HG03045 (cell line): ENCODE measurements around the gene DISP3.

Source experiments
- ATAC-seq: cut with Tn5 transposase; IDR thresholded peaks from one replicate; pipeline ENCODE4 v1.9.1; 2021; ENCODE audit warnings: mild to moderate bottlenecking, moderate library complexity; ENCODE audit not compliant: unreplicated experiment

Gene DISP3

DNA sequence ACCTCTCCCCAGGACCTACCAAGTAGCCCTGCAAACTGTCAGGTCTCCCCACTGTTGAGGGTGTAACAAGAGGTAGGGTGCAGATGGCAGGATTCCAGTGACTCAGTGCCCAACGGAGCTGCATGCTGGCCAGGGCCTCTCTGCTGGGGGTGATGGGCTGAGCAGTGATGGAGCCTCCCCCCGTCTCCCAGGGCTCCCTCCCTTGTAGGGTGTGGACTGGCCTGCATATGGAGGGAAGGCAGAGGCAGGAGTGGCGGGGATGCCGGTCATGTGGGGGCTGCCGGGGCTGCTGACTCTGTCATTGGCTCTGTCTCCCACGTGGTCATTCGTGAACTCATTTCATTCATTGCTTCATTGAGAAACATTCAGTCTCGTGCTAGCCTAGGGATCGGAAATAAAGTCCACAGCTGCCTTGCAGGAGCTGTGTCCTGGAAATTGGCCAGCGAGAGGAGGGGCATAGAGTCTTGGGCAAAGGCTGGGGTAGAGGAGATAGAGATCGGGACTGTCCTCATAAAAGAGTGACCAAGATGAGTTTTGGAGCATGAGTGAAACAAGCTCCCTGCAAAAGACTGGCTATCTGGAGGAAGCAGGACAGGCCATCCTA is 22.9 kb upstream of the DISP3 start:
- no peak for ATAC-seq

DNA sequence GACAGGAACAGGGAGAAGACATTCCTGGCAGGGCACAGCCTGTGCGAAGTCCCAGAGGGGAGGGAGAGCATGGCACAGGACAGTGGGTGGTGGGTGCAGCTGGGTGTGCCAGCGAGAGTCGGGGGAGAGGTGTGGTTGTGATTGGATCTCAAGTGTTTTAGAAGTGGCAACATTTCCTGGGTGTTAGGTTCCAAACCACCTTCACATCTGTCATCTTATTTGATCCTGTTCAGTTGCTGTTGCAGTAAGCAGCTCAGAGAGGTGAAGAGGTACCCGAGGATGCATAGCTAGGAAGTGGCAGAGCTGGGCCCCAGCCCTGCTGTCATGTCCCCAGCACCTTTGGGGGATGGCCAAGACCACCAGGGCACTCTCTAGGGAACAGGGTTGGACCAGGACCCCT is 22.0 kb upstream of the DISP3 start:
- no peak for ATAC-seq

DNA sequence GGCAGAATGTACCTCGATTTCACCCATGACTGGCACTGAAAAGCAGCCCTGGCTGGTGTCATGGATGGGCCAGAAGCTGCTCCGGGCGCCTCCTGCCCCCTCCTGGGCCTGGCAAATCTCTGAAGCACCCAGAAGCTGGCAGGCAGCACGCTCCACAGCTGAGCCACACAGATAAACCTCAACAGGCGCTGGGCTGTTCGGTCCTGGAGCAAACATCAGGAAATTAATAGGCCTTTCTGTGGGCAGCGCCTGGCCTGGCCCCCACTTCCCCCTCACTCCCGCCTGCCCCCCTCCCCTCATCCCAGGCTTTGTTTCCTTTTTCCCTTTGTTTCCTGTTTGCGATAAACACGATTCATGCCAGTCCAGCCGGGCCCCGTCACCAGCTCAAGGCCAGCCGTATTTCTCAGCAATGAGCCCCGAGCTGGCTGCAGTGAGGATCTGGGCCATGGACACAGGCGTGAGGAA is 20.1 kb upstream of the DISP3 start:
- no peak for ATAC-seq

DNA sequence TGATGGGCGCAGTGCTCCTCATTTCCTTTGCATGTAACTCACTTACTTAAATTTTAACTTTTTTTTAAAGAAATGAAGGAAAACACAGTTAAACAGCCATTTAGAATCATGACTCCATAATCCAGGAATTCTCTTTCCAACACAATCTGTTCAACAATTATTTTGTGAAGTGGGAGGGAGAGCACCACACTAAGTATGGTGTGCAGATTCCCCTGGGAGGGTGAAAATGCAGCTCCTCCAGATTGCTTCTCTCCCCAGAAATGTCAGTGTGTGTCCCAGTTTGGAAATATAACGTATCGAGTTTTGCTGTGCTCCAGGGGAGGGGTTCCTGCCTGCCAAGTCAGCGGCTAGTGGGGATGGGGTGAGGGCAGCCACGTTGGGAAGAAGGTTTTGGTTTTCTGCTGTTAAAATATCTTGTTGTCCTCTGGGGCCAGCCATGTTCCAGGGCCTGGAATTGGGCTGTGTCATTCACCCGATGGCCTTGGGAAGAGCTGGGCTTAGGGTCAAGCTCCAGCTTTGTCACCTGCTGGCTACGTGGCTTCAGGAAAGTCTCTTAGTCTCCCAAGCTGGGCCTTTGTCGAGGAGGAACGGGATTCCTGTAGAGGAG is 17.3 kb upstream of the DISP3 start:
- no peak for ATAC-seq

DNA sequence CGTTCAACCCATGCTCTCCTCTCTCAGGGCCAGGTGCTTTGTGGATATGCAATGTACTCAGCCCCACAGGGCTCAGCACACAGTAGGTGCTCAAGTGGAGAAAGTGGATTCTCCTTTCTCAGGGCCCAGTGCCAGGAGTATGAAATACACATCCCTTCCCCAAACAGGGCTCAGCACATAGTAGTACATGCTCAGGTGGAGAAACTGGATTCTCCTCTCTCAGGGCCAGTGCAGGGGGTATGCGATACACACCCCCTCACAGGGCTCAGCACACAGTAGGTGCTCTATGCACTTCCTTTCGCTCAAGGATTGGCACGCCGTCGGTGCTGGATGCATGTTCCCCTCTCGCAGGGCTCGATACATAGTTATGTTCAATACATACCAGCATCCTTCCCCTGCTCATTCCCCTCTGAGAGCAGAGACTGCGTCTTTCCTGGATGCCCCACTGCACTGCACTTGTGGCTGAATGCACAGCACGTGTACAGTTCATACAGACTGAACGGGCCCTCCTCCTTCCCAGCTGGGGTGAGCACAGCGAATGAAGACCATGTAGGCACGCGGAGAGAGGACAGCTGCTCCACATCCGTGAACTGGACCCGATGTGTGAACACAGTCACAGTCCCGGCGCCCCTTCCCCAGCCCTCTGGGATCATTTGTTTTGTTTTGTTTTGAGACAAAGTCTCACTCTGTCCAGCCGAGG is 16.6 kb upstream of the DISP3 start:
- no peak for ATAC-seq

DNA sequence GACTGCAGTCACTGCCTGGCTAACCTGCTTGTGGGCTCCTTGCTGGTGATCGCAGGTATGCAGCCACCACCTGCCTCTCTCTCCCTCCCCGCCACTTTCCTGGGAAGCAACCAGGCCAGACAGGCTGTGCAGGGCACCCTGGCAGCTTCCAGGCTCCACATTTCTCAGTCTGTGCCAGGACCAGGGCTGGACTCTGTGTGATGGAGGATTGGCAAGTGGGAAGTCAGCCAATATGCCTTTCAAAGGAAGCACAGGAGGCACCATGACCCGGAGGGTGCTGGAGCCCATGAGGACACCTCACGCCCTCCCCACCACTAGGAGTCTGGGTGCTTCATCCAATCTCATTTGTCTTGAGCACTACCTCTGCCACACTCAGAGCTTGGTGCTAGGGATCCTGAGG is 15.8 kb upstream of the DISP3 start:
- ATAC-seq, result no peak

DNA sequence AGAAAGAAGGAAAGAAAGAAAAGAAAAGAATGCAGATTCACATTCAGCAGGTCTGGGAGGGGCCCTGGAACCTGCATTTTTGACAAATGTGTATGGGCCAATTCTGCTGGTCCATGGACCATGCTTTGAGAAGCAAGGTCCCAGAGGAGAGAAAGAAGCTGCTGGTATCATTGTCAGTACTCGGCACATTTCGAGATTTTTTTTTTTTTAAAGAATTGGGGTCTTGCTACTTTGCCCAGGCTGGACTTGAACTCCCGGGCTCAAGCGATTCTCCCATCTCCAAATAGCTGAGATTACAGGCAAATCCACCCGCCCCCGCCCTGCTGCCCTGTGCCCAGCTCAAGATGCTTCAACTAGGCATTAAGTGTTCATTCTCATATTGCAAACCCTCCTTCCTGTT is 13.6 kb upstream of the DISP3 start:
- ATAC-seq, result no peak

DNA sequence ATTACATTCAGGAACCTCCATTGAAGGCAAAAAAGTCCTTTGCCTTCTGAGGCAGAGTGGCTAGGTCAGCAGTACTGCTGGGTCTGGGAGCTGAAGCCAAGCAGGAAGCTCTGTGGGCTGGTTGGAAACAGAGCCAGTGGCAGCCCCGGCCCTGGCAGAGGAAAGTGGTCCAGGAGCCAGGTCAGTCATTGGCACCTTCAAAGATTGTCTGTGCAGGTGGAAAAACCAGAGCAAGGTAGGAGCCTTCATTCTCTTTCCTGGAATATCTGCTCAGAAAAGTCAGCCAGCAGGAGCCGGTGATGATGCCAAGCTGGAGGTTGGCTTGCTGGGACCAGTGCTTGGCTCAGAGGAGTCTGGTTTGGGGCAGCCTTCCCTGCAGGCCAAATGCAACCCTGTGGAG is 12.5 kb upstream of the DISP3 start:
- ATAC-seq, result no peak

DNA sequence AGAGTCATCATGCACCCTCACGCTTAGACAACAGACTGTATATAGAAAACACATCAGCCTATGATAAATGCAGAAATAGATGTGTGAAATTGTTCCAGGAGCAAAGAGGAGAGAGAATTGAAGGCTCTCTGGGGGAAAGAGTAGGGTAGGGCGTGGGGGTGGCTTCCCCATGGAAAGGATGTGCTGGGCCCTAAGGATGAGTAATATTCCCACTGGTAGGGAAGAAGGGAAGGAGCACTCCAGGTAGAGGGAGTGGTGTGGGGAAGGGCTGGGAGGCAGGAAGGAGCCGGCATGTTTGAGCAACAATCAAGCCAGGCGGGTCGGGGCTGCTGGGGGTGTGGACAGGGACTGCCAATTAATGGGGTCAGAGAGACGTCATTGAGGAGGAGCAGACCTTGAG is 10.1 kb upstream of the DISP3 start:
- ATAC-seq, result no peak

DNA sequence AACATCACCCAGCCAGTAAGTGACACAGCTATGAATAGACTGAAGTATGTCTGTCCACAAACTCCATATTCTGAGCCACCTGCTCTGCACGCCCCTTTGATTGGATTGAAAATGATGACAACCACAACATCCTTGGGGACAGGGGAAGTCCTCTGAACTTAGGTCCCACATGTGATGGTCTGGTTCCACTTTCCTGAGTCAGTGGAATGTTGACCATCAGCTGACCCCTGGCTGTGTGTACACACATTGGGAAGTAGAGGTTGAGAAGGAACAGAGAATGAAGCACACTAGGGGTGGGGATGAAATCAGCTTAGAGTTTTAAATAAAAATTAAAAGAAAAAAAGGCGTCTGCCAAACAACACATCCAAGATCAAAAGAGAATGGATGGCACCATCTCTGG is 8.0 kb upstream of the DISP3 start:
- no peak for ATAC-seq

DNA sequence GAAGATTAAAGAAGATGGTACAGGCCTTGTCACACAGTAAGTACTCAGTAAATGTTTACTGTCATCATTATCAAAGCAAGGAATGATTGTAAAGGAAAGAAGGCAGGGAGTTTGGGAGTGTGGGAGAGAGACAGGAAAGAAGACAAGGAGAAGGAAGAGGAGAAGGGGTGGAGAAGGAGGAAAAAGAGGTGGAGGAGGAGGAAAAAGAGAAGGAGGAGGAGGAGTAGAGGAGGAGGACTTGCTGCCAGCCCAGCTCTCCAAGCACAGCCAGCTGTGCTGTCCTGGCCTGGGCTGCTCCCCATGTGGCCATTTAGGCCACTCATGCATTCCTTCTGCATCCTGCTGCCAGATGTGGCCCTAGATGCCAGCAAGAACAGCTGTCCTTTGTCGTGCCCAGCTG is 7.5 kb upstream of the DISP3 start:
- no peak for ATAC-seq

DNA sequence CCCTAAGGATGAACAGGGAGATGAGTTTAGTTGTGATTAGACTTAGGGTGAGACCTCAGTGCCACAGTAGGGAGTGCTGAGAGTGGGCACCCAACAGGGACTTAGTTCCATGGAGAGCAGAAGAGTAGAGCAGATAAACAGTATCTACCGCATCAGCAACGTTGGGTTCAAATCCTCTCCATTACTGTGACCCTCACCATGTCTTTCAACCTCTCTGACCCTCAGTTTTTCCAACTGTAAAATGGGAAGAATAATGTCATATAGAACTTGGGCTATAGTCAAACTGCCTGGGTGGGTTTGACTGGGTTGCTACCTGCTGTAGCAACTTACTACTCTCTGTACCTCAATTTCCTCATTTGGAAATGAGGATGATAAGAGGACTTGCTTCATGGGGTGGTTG is 6.7 kb upstream of the DISP3 start:
- no peak for ATAC-seq

DNA sequence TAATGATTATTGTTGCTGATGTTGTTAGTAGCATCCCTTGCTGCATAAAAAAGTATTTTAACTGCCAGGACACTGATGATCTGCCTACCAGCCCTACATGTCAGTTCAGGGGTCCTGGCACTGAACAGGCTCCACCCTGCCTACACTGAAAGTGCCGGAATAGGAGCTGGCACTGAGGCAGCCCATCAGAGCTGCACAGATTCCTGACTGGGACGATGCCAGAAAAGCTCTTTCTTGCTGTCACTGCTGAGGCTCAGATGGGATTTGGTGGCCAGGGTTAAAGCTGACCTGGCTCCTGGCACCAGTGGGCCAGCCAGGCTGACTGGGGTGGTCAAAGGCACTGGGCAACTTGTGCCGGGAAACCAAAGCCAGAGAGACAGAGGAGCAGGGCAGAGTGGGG is 6.2 kb upstream of the DISP3 start:
- no peak for ATAC-seq

DNA sequence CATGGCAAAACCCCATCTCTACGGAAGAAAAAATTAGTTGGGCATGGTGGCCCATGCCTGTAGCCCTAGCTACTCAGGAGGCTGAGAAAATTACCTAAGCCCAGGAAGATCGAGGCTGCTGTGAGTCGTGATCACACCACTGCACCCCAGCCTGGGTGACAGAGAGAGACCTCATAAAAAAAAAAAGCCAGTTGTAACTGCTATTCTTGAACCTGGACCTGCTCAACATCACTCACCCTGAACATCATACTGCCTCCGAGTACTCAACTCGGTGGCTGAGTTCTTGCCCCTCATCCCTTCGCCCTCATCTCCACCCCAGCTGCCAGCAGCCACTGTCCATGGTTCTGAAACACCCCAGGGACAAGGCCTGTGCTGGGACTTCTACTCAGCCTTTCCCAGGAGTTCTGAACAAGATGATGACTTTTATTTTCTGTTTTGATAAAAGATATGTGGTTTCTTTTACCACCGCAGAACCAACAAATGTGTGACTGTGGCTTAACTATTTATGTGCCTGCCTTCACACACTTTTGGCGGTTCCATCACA is 5.4 kb upstream of the DISP3 start:
- ATAC-seq, result no peak

DNA sequence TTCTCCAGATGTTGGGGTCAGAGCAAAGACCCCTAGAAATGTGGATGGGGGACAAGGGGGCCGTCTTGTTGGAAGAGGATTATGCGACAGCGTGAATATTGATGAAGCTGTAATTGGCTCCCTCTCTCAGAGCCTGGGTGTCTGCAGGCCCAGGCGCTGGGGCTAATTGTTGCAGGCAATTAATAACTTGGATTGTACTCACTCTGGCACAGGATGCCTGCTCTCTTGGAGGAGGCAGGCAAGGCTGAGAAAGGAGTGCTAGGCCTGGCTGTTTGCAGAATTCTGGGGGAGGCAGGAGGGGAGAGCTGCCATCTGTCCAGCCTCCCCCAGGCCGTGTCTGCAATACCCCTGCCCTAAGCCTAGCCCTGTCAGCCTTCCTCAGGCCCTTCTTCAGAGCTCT is 4.1 kb upstream of the DISP3 start:
- no peak for ATAC-seq

DNA sequence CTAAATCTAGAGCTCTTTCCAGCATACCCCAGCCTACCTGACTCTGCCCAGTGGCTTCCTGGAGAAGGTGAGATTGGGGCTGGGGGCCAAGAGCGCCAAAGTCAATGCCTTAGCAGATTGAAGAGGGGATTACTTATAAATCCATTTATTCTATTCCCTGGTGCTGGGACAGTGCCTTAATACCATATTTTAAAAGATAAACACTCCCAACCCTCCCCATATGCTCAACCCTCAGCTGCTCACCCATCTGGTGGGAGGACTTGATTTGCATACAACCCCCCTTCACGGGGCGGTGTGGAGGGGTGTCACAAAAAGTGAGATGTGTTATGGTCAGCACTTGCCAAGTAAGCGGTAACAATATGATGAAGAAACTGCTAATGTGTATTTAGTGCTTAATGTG is 3.2 kb upstream of the DISP3 start:
- ATAC-seq, result no peak

DNA sequence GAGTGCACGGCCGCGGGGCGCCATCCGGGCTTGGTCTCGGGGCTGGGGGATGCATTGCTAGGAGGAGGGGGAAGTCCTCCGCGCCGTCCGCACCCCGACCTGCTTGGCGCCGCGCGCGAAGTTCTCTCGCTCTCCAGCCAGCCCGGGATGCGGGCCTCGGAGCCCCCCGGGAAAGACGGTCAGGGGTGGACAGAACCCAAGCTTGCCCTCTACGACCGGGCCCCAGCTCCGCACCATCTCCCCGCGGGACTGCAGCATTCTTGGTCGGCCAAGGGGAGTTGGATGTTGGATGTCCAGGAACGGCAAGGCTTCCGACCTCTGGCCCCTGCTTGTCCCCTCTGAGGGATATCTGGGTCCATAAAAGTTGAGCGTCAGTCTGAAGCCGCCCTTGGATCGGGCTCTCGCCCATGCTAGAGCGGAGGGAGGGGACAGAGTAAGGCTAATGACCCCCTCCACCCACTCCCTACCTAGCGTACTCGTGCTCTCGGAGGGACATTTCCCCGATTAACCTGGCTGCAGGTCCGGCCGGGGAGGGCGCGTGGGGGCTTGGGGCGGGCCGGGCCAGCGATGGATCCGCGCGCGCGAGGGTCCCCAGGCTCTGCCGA is 522 bp downstream of the DISP3 start:
- no peak for ATAC-seq

DNA sequence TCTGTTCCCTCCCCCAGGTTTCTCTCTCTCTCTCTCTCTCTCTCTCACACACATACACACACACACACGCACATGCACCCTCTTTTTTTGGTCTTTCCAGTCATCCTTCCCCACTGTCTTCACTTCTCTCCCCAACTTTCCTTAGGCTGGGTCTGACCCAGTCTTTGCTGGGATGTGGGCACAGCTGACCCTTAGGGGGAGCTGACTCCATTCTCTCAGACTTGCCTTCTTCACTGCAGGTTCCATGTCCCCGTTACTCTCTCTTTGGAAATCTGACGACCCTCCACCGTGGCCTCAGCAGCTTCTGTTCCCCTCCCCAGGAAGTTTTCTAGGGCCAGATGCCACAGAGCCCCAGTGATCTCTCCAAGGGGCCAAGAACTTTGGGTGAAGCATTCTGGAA is 2.1 kb downstream of the DISP3 start:
- no peak for ATAC-seq

DNA sequence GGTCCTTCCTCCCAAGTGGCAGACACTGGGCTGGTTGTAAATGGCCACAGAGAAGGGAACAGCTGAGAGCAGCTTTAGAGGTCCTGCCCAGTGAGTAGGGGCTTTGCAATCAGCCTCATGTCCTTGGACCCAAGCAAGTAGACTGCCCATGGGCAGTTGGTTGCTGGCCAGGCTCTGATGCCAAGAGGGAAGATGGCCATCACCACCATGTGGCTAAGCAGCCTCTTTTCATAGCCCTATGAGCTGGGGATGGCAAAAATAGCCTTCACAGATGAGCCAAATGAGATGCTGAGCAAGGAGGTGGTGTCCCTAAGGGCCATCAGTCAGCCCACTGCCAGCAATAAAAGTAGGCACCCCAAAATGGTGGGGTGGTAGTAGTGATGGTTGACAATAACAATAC is 3.2 kb downstream of the DISP3 start:
- ATAC-seq, result no peak

DNA sequence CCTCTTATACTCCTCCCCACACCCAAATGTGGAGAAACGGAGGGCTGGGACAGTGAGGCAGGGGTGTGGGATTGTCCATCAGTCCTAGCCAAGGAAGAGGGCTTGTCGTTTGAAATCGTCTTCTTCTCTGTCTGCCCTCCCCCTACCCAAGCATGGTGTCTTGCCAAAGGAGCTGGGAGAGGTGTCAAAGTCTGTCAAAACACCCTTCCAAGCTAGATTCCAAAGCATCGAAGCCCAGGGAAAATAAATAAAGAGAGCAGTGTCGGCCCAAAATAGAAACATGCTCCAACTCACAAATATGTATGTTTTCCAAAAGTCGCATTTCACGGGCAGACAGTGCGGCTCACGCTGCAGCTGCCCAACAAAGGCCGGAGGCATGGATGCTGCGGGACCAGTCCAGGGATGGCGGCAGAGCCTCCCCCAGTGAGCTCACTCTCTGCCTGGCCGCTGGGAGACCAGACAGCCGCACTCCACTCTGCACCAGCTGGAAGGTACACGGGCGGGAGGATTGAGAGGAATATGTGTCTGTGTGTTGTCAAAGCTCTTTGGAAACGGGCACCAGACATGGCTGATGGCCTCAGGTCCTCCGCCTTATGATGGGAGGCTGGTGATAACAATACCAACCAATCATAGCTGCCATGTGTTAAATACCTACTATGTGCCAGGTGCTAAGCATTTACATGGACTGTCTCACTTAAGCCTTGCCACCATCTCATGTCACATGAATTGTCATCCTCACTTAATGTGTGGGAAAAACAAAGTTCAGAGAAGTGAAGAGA is 3.9 kb downstream of the DISP3 start:
- no peak for ATAC-seq
